GM12865 (cell line): ENCODE data around the gene CEBPG.

ENCODE experiments used
- DNase-seq: peaks from one replicate; pipeline ENCODE4 v3.0.0; 2010; ENCODE audit warnings: low read depth
- H3K4me3 ChIP-seq: 2 replicates; pipeline ENCODE4 v1.5.1; 2011; ENCODE audit warnings: mild to moderate bottlenecking, low read depth, low read length, control low read depth
- CTCF ChIP-seq: IDR thresholded peaks from 2 replicates; pipeline ENCODE4 v1.5.1; 2011; ENCODE audit warnings: low read length, control low read depth, low read depth, inconsistent platforms; ENCODE audit not compliant: insufficient read depth; ENCODE audit errors: missing control alignments

The CEBPG gene

GRCh38 chr19:33394006-33394722, 20.7 kb downstream of the CEBPG start:
- TF ChIP-seq CTCF: no peak
- no peak overlapping the region for H3K4me3 ChIP-seq
- no peak for DNase-seq

GRCh38 chr19:33394723-33395560, 21.4 kb downstream of the CEBPG start:
- no peak for DNase-seq
- H3K4me3 ChIP-seq: no peak overlapping the region
- TF ChIP-seq CTCF: no peak

GRCh38 chr19:33395561-33396550, 22.3 kb downstream of the CEBPG start:
- no peak for TF ChIP-seq CTCF
- no peak overlapping the region for H3K4me3 ChIP-seq
- DNase-seq: no peak

GRCh38 chr19:33396701-33397535, 23.4 kb downstream of the CEBPG start:
- no peak overlapping the region for H3K4me3 ChIP-seq
- no peak for TF ChIP-seq CTCF
- no peak for DNase-seq

GRCh38 chr19:33397536-33398360, 24.2 kb downstream of the CEBPG start:
- TF ChIP-seq CTCF: no peak
- H3K4me3 ChIP-seq: no peak overlapping the region
- no peak for DNase-seq
